ENCODE measurements around the gene KLK13.

The KLK13 gene

GRCh38 chr19:51075998-51076397 is 11.1 kb upstream of the KLK13 start:
- H3K27ac ChIP-seq, result no peak overlapping the region
- no peak for TF ChIP-seq CTCF (IDR thresholded peaks at IDR 0.05)
- no peak for TF ChIP-seq ZFX (IDR thresholded peaks at IDR 0.05; ENCODE audit: borderline replicate concordance)

- TF ChIP-seq CTCF (IDR thresholded peaks at IDR 0.05), result no peak
- TF ChIP-seq ZFX (IDR thresholded peaks at IDR 0.05; ENCODE audit: borderline replicate concordance), result no peak
- peak overlapping the region; percentile 75 for H3K27ac ChIP-seq
These were observed 6.2 kb upstream of the KLK13 start for GRCh38 chr19:51071095-51071405.

GRCh38 chr19:51070334-51071094 is 5.6 kb upstream of the KLK13 start:
- TF ChIP-seq CTCF (IDR thresholded peaks at IDR 0.05) (no peak), ZFX (IDR thresholded peaks at IDR 0.05; ENCODE audit: borderline replicate concordance) (no peak)

GRCh38 chr19:51066393-51067186 is 1.7 kb upstream of the KLK13 start:
- TF ChIP-seq CTCF (IDR thresholded peaks at IDR 0.05) (no peak), ZFX (IDR thresholded peaks at IDR 0.05; ENCODE audit: borderline replicate concordance) (no peak)
- no peak overlapping the region for H3K27ac ChIP-seq

More at GRCh38 chr19:51070334-51071094, 5.6 kb upstream of the KLK13 start:
- H3K27ac ChIP-seq, result peak overlapping the region; percentile 75

- no peak for TF ChIP-seq ZFX (IDR thresholded peaks at IDR 0.05; ENCODE audit: borderline replicate concordance)
- TF ChIP-seq CTCF (IDR thresholded peaks at IDR 0.05), result no peak
- no peak overlapping the region for H3K27ac ChIP-seq
These were observed 499 bp upstream of the KLK13 start for GRCh38 chr19:51065221-51065960.

GRCh38 chr19:51063664-51064063 is 1.2 kb downstream of the KLK13 start:
- TF ChIP-seq CTCF (IDR thresholded peaks at IDR 0.05) (no peak), ZFX (IDR thresholded peaks at IDR 0.05; ENCODE audit: borderline replicate concordance) (no peak)
- H3K27ac ChIP-seq, result no peak overlapping the region

Data from 22Rv1 (cell line).